A549 (cell line): ENCODE measurements around the gene PDE7B. TPM values are rescaled to one million over a fixed set of nuclear protein-coding genes. Genes with fewer than 3 reads are reported as not detected.

ENCODE experiments used
- ATAC-seq, 2 experiments: fragments of 200-7000 bp in 1 of 2; fragments of >200 bp in 1 of 2; cut with Nextera tagmentation in 1 of 2; cut with Tn5 transposase in 1 of 2; 3 replicates each; pipeline versions ENCODE4 v1.8.0 to v1.9.1; 2018 to 2020; ENCODE audit warnings: mild to moderate bottlenecking in 1 of 2, moderate library complexity in 1 of 2
- CTCF ChIA-PET: fragments of 300-600 bp; sonication (Branson Sonifier 250); formaldehyde crosslinking; extraction: SDS; loops from one replicate; lab custom pipeline; 2021; ENCODE audit warnings: antibody characterized with exemption, inconsistent platforms; lab: Yijun Ruan, JAX
- POLR2A ChIA-PET: fragments of 350-600 bp; formaldehyde crosslinking; extraction: SDS; loops from one replicate; lab custom pipeline; 2021; ENCODE audit warnings: antibody characterized with exemption, inconsistent platforms; lab: Yijun Ruan, JAX
- DNase-seq, 2 experiments: peaks; one replicate each; pipeline versions ENCODE4 v3.0.0 to v3.0.0-alpha.2; 2011 to 2016; ENCODE audit warnings: low read depth in 1 of 2, low spot score in 1 of 2
- FAIRE-seq: peaks from 2 replicates; lab custom pipeline; 2011; peaks lifted over from hg19 to GRCh38; lab: Jason Lieb, UNC
- H3K27ac ChIP-seq, 2 experiments: fragments of >200 bp; sonication (Bioruptor Twin); formaldehyde crosslinking; 3 replicates each; pipeline ENCODE4 v1.5.1; 2016 to 2017
- H3K4me1 ChIP-seq: fragments of >200 bp; sonication (Bioruptor Twin); formaldehyde crosslinking; 3 replicates; pipeline ENCODE4 v1.6.1; 2016
- H3K4me2 ChIP-seq: fragments of >200 bp; sonication (Bioruptor Twin); formaldehyde crosslinking; 3 replicates; pipeline ENCODE4 v1.6.1; 2016
- H3K4me3 ChIP-seq: fragments of >200 bp; sonication (Bioruptor Twin); formaldehyde crosslinking; 3 replicates; pipeline ENCODE4 v1.5.1; 2016
- H3K9me3 ChIP-seq: fragments of >200 bp; sonication (Bioruptor Twin); formaldehyde crosslinking; 3 replicates; pipeline ENCODE4 v1.6.1; 2016
- CBX2 ChIP-seq: fragments of 200-600 bp; sonication (generic); IDR thresholded peaks from 2 replicates; pipeline ENCODE4 v1.6.1; 2016; ENCODE audit warnings: low read depth, mild to moderate bottlenecking, borderline replicate concordance
- CBX8 ChIP-seq: fragments of 200-600 bp; sonication (generic); IDR thresholded peaks from 2 replicates; pipeline ENCODE4 v1.6.1; 2016
- CHD2 ChIP-seq: fragments of 150-350 bp; IDR thresholded peaks from 2 replicates; pipeline ENCODE4 v1.6.1; 2014; ENCODE audit warnings: low read length; ENCODE audit not compliant: partially characterized antibody
- EHF ChIP-seq: fragments of 250-450 bp; sonication (Bioruptor Pico); IDR thresholded peaks from 2 replicates; pipeline ENCODE4 v1.5.0; 2020; ENCODE audit warnings: mild to moderate bottlenecking
- EHMT2 ChIP-seq: fragments of 200-600 bp; sonication (generic); IDR thresholded peaks from 2 replicates; pipeline ENCODE4 v1.6.1; 2016; ENCODE audit warnings: antibody characterized with exemption, low read depth, mild to moderate bottlenecking, moderate library complexity
- EP300 ChIP-seq, 2 experiments: fragments of >200 bp; sonication (Bioruptor Twin); formaldehyde crosslinking; IDR thresholded peaks; 2 replicates in 1 of 2; 3 replicates in 1 of 2; pipeline ENCODE4 v1.6.1; 2016 to 2017
- FOSB ChIP-seq: fragments of 250-450 bp; sonication (Bioruptor Pico); IDR thresholded peaks from 2 replicates; pipeline ENCODE4 v1.5.0; 2020; ENCODE audit warnings: mild to moderate bottlenecking, moderate library complexity
- FOSL2 ChIP-seq, 2 experiments: fragments of 450-650 bp in 1 of 2; fragments of >200 bp in 1 of 2; sonication (Bioruptor Twin) in 1 of 2; formaldehyde crosslinking; IDR thresholded peaks; 2 replicates each; pipeline versions ENCODE4 v1.5.0 to v1.6.1; 2016 to 2020; ENCODE audit warnings: mild to moderate bottlenecking in 1 of 2, moderate library complexity in 1 of 2
- GATA3 ChIP-seq: IDR thresholded peaks from 2 replicates; pipeline ENCODE4 v1.6.1; 2012; ENCODE audit warnings: borderline replicate concordance
- HDAC2 ChIP-seq: fragments of 200-600 bp; sonication (generic); IDR thresholded peaks from 2 replicates; pipeline ENCODE4 v1.6.1; 2016
- HOXB13 ChIP-seq: fragments of 250-450 bp; sonication (Bioruptor Pico); IDR thresholded peaks from 2 replicates; pipeline ENCODE4 v1.5.0; 2020; ENCODE audit warnings: low read depth, mild to moderate bottlenecking, moderate library complexity
- HOXB5 ChIP-seq: fragments of 250-450 bp; sonication (Bioruptor Pico); IDR thresholded peaks from 2 replicates; pipeline ENCODE4 v1.5.0; 2020; ENCODE audit warnings: mild to moderate bottlenecking, moderate library complexity
- JUNB ChIP-seq: fragments of >200 bp; sonication (Bioruptor Twin); formaldehyde crosslinking; IDR thresholded peaks from 2 replicates; pipeline ENCODE4 v1.6.1; 2016
- KDM1A ChIP-seq: fragments of 200-600 bp; sonication (generic); IDR thresholded peaks from 2 replicates; pipeline ENCODE4 v1.6.1; 2016; ENCODE audit warnings: low read depth, mild to moderate bottlenecking
- KDM5A ChIP-seq: fragments of 200-600 bp; sonication (generic); IDR thresholded peaks from 2 replicates; pipeline ENCODE4 v1.6.1; 2016; ENCODE audit warnings: antibody characterized with exemption, mild to moderate bottlenecking
- MAFK ChIP-seq: fragments of 450-650 bp; IDR thresholded peaks from 2 replicates; pipeline ENCODE4 v1.6.1; 2014; ENCODE audit not compliant: partially characterized antibody
- MYC ChIP-seq: IDR thresholded peaks from 2 replicates; pipeline ENCODE4 v1.6.1; 2012; ENCODE audit warnings: mild to moderate bottlenecking, inconsistent platforms, low read length, improper control_type of control experiment, borderline replicate concordance
- NFE2L2 ChIP-seq: fragments of 150-350 bp; conservative IDR thresholded peaks from 2 replicates; pipeline ENCODE4 v1.6.1; 2014; ENCODE audit warnings: low read length
- POLR2A ChIP-seq: IDR thresholded peaks from 2 replicates; pipeline ENCODE4 v1.6.1; 2012; ENCODE audit warnings: mild to moderate bottlenecking, low read length
- POLR2AphosphoS2 ChIP-seq: conservative IDR thresholded peaks from 2 replicates; pipeline ENCODE4 v1.6.1; 2012; ENCODE audit warnings: low read length, improper control_type of control experiment, inconsistent platforms
- RARB ChIP-seq: fragments of 250-450 bp; sonication (Bioruptor Pico); IDR thresholded peaks from 2 replicates; pipeline ENCODE4 v1.8.0; 2021; ENCODE audit warnings: mild to moderate bottlenecking, moderate library complexity
- RCOR1 ChIP-seq: fragments of 150-350 bp; IDR thresholded peaks from 2 replicates; pipeline ENCODE4 v1.6.1; 2014; ENCODE audit warnings: antibody characterized with exemption, low read length, low read depth
- RFX5 ChIP-seq: fragments of 450-650 bp; IDR thresholded peaks from 2 replicates; pipeline ENCODE4 v1.7.1; 2014; ENCODE audit warnings: antibody characterized with exemption, mild to moderate bottlenecking, moderate library complexity
- RNF2 ChIP-seq: fragments of 200-600 bp; sonication (generic); IDR thresholded peaks from 2 replicates; pipeline ENCODE4 v1.6.1; 2016; ENCODE audit warnings: low read depth, mild to moderate bottlenecking, antibody characterized with exemption, moderate library complexity, borderline replicate concordance
- TFCP2L1 ChIP-seq: fragments of 250-450 bp; sonication (Bioruptor Pico); IDR thresholded peaks from 2 replicates; pipeline ENCODE4 v1.5.0; 2021; ENCODE audit warnings: mild to moderate bottlenecking
- TP53 ChIP-seq: fragments of 250-450 bp; sonication (Bioruptor Pico); IDR thresholded peaks from 2 replicates; pipeline ENCODE4 v1.5.0; 2021; ENCODE audit warnings: mild to moderate bottlenecking, moderate library complexity
- ZFP36 ChIP-seq: fragments of 450-650 bp; IDR thresholded peaks from 2 replicates; pipeline ENCODE4 v1.6.1; 2014; ENCODE audit warnings: borderline replicate concordance; ENCODE audit not compliant: partially characterized antibody
- WGBS: methylation state at CpG from one replicate; pipeline ENCODE4 v1.1.6; 2017; ENCODE audit errors: missing lambda C conversion rate; 5-methylcytosine and 5-hydroxymethylcytosine counted together
- polyA plus RNA-seq, 4 experiments: library from polyadenylated mRNA; depleted of rRNA in 3 of 4; stranded (reverse); fragments of >200 nt; fragmentation: RNase III in 1 of 4; extraction: RNeasy Plus Mini Kit Qiagen cat#74134 plus additional on column Dnase treatment in 1 of 4; gene quantifications; 2 replicates in 3 of 4; 3 replicates in 1 of 4; pipeline ENCODE4 v1.2.3, GENCODE V29; 2011 to 2017
- TF ChIP-seq, protein P1 (sequence below): fragments of 450-650 bp; IDR thresholded peaks from 2 replicates; pipeline ENCODE4 v1.6.1; 2014; ENCODE audit warnings: antibody characterized with exemption
- TF ChIP-seq, protein P2 (sequence below): IDR thresholded peaks from 2 replicates; pipeline ENCODE4 v1.6.1; 2012
- TF ChIP-seq, protein P3 (sequence below): fragments of >200 bp; sonication (Bioruptor Twin); formaldehyde crosslinking; IDR thresholded peaks from 3 replicates; pipeline ENCODE4 v1.6.1; 2016

PDE7B gene
- polyA plus RNA-seq, 2 of the 4 experiments (the other 2 are of a cell fraction) = 6.6 to 13.8 TPM

DNA sequence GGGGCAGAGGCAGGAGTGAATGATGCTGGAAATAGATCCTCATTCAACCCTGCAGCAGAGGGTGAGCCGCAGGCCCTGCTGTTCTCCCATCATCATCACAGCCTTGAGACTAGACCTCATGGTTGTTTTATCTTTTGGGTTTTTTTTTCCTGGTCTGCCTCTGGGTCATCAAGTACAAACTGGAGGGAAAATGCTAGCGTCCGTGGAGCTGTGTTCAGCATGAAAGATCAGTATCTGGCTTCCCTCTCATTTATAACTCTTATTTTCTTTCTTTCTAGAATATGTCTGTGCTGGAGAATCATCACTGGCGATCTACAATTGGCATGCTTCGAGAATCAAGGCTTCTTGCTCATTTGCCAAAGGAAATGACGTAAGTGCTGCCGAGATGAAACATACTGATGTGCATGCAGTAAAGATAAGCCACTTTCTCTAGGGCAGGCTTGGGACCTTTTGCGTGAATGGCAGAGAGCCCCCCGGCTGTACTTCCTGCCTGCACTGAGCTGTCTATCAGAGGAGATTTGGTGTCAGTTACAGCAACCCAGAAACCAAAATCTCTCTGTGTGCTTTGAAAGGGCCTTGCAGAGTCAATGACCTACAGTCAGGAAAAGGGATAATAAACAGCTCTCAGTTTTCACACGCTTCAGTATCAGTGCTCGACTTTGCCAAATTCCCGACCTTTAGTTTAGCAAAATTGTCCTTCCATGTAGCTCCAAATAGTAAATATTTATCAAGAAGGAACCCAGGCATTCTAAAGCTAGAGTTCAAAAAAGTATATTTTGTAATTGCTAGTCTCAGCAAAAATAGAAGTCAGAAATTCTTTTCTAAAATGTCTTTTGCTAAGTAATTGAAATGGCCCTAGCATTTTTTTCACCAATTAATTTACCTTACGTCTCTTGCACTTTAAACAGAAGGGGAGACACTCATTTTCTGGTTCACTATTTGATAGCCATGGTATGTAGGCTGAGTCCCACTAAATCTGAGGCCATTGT lies 322.3 kb downstream of the PDE7B start:
- FAIRE-seq (no peak), DNase-seq (no peak), ATAC-seq (no peak)
- ChIA-PET CTCF (no interaction called here), POLR2A (no interaction called here)
- H3K4me1 ChIP-seq = no peaks in the 10 kb centered on the region
- H3K4me3 ChIP-seq = no peak overlapping the region
- TF ChIP-seq MAFK (peak; percentile 43), HOXB5 (no peak)
- WGBS = 94% methylated on average over 13 of the region's 13 CpGs
- H3K4me2 ChIP-seq = no peak overlapping the region
- no peaks in the 10 kb centered on the region for H3K9me3 ChIP-seq
- no peak overlapping the region for H3K27ac ChIP-seq

- 82% methylated on average over 2 of the region's 2 CpGs for WGBS
- Histone ChIP-seq H3K27ac (no peak overlapping the region), H3K9me3 (no peaks in the 10 kb centered on the region), H3K4me3 (no peak overlapping the region), H3K4me2 (no peak overlapping the region), H3K4me1 (no peaks in the 10 kb centered on the region)
- ATAC-seq = no peak
- FAIRE-seq = no peak
- POLR2A ChIA-PET = no interaction called here
- TF ChIP-seq FOSL2 (IDR thresholded peaks at IDR 0.05) = no peak
- TF ChIP-seq FOSL2 (CRISPR knock-in tag; IDR thresholded peaks at IDR 0.05) = no peak
- TF ChIP-seq GATA3 = no peak
- TF ChIP-seq POLR2AphosphoS2 = no peak
- TF ChIP-seq JUNB = no peak
- TF ChIP-seq TP53 (CRISPR knock-in tag) = no peak
- TF ChIP-seq HDAC2 = no peak
- no peak for TF ChIP-seq CBX2
- TF ChIP-seq RFX5 = no peak
- TF ChIP-seq HOXB5 = no peak
- TF ChIP-seq FOSB (CRISPR knock-in tag) = no peak
- no peak for TF ChIP-seq EHF (CRISPR knock-in tag)
- TF ChIP-seq RCOR1 = no peak
- TF ChIP-seq, protein P1, sequence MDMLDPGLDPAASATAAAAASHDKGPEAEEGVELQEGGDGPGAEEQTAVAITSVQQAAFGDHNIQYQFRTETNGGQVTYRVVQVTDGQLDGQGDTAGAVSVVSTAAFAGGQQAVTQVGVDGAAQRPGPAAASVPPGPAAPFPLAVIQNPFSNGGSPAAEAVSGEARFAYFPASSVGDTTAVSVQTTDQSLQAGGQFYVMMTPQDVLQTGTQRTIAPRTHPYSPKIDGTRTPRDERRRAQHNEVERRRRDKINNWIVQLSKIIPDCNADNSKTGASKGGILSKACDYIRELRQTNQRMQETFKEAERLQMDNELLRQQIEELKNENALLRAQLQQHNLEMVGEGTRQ = no peak
- TF ChIP-seq KDM5A = no peak
- TF ChIP-seq HOXB13 (CRISPR knock-in tag) = no peak
- TF ChIP-seq CHD2 = no peak
- no peak for TF ChIP-seq NFE2L2
- no peak for TF ChIP-seq ZFP36
- DNase-seq = no peak
- CTCF ChIA-PET = no interaction called here
Observed at GRCh38 chr6:136174510-136174909, 323.0 kb downstream of the PDE7B start.

GRCh38 chr6:136175873-136176272 lies 324.4 kb downstream of the PDE7B start:
- ChIA-PET CTCF (no interaction called here), POLR2A (no interaction called here)
- no peaks in the 10 kb centered on the region for H3K4me1 ChIP-seq
- TF ChIP-seq TFCP2L1 = no peak
- peak; percentile 50 for TF ChIP-seq MAFK
- no peak overlapping the region for H3K27ac ChIP-seq
- H3K4me2 ChIP-seq = no peak overlapping the region
- DNase-seq (no peak), FAIRE-seq (no peak), ATAC-seq (no peak)
- 85% methylated on average over 1 of the region's 1 CpG for WGBS
- H3K9me3 ChIP-seq = no peaks in the 10 kb centered on the region
- H3K4me3 ChIP-seq = no peak overlapping the region

DNA sequence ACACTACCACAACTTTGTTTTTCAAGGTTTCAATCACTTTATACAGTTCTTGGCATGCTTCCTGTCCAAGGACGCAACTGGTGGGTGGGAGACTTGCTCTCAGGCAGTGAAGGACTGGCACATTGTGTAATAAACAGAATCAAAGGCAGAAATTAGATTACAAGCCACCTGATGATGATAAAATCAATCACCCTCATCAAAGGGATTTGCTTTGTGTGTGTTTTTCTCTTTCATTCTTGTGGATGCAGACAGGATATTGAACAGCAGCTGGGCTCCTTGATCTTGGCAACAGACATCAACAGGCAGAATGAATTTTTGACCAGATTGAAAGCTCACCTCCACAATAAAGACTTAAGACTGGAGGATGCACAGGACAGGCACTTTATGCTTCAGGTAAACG lies 327.2 kb downstream of the PDE7B start:
- Histone ChIP-seq H3K9me3 (no peaks in the 10 kb centered on the region), H3K27ac (no peak overlapping the region), H3K4me1 (no peaks in the 10 kb centered on the region), H3K4me2 (no peak overlapping the region), H3K4me3 (no peak overlapping the region)
- DNase-seq (no peak), FAIRE-seq (no peak), ATAC-seq (no peak)
- 71% methylated on average over 2 of the region's 2 CpGs for WGBS
- ChIA-PET CTCF (no interaction called here), POLR2A (no interaction called here)
- TF ChIP-seq, protein P2, sequence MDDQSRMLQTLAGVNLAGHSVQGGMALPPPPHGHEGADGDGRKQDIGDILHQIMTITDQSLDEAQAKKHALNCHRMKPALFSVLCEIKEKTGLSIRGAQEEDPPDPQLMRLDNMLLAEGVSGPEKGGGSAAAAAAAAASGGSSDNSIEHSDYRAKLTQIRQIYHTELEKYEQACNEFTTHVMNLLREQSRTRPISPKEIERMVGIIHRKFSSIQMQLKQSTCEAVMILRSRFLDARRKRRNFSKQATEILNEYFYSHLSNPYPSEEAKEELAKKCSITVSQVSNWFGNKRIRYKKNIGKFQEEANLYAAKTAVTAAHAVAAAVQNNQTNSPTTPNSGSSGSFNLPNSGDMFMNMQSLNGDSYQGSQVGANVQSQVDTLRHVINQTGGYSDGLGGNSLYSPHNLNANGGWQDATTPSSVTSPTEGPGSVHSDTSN = no peak
- TF ChIP-seq CBX8 (no peak), TP53 (CRISPR knock-in tag) (no peak), POLR2A (no peak), EP300 (IDR thresholded peaks at IDR 0.05) (no peak), MYC (no peak), EHMT2 (no peak), RNF2 (no peak), TFCP2L1 (no peak), NFE2L2 (no peak), MAFK (no peak), JUNB (no peak), KDM5A (no peak), RFX5 (no peak), RARB (CRISPR knock-in tag) (no peak), KDM1A (no peak)
- TF ChIP-seq, protein P3, sequence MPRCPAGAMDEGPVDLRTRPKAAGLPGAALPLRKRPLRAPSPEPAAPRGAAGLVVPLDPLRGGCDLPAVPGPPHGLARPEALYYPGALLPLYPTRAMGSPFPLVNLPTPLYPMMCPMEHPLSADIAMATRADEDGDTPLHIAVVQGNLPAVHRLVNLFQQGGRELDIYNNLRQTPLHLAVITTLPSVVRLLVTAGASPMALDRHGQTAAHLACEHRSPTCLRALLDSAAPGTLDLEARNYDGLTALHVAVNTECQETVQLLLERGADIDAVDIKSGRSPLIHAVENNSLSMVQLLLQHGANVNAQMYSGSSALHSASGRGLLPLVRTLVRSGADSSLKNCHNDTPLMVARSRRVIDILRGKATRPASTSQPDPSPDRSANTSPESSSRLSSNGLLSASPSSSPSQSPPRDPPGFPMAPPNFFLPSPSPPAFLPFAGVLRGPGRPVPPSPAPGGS = no peak
